HUDEP-2 (cell line): Measurements from ENCODE around the gene CCDC170.
"Not testable (repeated sequence)": the region's sequence is repeated elsewhere in the genome, so short reads cannot be mapped to it uniquely, and the experiment has no call there.

ENCODE experiments used
- DNase-seq, 76 experiments: peaks; one replicate each; lab custom pipeline; 2025; ENCODE audit not compliant: unreplicated experiment in 76 of 76; lab: John Stamatoyannopoulos, UW

Gene CCDC170

DNA sequence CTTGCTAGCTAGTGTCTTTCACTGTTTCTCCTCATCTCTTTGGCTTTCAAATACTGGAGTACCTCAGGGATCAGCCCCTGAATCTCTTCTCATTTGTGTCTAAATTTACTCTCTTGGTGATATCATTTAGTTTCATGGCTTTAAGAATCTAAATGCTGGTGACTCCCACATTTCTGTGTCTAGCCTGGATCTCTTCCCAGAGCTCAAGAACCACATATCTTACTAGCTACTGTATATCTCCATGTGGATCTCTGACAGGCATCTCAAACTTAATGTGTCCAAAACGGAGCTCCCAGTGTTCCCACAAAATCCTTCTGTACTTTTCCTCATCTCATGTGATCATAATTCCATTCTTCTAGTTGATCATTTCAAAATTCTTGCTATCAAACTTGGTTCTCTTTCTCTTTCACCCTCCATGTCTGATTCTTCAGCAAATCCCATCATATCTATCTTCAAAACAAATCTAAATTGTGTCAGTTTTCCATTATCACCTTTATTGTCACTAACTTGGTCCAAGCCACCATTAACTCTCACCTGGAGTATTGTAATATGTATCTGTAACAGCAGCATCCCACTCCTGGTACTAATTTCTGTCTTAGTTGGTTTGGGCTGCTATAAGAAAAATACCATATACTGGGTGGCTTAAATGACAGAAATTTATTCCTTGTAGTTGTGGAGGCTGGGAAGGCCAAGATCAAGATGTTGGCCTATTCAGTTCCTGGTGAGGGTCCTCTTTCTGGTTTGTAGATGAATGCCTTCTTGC is 45.9 kb downstream of the CCDC170 start:
- no peak for DNase-seq

DNA sequence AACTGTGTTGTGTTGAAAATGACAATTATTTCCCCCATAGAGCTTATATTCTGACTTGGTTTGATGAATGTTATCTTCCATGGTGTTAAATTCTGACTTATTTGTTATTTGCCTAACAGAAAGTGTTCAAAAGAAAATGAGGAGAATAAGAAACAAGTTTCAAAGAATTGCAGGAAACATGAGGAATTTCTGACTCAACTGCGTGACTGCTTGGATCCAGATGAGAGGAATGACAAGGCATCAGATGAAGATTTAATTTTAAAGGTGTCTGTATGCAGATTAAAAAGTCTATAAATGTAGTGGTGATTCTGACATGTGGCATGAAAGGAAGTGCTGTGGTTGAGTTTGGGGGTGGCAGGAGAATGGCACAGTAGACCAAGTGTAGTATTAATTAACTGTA is 50.6 kb downstream of the CCDC170 start:
- DNase-seq = no peak

DNA sequence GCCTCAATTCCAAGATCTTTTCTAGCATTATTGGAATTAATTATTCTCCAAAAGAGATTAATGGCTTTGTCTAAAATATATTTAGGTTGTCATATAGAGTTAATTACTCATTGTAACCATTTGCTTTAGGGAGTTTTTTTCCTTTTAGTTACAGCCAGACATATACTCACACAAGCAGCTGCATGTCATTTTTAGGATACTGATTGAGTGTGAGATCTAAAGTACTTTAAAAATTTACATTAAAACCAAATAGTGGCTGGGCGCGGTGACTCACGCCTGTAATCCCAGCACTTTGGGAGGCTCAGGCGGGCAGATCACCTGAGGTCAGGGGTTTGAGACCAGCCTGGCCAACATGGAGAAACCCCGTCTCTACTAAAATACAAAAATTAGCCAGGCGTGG is 51.1 kb downstream of the CCDC170 start:
- not testable (repeated sequence) for DNase-seq

DNA sequence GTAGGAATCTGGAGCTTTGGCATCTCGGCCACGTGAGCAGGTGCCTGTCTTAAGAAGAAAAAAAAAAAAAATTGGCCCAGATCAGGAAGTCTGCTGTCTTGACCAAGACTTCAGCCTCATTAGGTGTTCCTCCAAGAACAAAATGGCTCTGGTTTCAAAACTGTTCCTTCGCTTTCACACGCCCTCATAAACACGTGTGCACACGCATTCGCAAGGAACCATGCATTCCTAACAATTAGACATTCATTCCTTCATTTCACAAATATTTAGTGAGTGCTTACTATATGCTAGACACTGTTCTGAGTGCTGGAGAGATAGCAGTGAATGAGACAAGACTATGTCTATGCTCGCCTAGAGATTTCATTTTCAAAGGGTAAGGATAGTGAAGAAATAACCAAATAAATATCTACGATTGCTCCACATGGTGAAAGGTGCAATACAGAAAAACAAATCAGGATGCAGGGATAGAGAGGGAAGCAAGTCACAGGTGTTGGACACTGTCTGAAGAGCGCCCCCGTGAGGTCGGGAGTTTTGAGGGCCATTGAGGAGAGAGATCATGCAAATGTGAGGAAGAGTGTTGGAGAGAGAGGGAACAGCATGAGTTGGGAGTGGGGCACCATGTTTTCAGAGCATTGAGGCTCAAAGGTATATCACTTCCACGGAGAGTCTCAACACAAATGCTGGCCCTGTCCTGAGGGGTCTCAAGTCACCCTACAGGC is 53.3 kb downstream of the CCDC170 start:
- no peak for DNase-seq

DNA sequence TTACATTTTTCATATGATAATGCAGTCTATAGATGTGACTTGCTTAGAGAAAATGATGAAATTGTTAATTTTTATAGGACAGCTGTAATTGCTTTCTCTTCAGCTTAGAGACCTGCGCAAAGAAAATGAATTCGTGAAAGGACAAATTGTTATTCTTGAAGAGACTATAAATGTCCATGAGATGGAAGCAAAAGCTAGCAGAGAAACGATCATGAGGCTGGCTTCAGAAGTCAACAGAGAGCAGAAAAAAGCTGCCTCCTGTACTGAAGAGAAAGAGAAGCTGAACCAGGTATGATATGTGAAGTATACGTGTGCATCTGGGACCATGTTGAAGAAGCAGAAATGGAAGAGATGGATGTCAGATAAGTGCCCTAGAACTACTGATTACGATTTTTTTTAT is 54.4 kb downstream of the CCDC170 start:
- DNase-seq = no peak

DNA sequence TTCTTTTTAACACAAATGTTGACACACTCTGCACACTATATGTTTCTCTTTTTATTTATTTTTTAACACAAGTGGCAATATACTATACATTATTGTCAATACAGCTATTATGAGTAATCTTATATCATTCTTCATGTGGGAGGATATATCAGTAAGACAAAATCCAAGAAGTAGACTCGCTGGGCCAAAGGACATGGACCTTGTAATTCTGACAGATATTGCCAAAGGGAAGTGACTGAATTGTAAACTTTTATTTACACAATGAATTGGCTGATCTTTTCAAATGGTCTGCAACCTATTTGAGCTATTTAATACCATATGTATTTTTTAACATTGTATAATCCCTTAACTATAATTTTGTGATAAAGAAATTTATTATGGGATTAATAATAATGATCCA is 56.0 kb downstream of the CCDC170 start:
- DNase-seq = no peak

DNA sequence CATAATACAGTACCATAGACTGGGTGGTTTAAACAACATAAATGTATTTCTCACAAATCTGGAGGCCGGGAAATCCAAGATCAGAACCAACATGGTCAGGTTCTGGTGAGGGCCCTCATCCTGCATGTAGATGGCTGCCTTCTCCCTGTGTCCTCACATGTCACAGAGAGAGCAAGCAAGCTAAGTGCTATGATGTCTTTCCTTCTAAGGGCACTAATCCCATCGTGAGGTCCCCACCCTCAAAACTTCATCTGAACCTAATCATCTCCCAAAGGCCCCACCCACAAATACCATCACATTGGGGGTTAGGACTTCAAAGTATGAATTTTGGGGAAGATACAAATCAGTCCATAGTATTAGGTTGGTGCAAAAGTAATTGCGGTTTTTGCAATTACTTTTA is 56.8 kb downstream of the CCDC170 start:
- no peak for DNase-seq

DNA sequence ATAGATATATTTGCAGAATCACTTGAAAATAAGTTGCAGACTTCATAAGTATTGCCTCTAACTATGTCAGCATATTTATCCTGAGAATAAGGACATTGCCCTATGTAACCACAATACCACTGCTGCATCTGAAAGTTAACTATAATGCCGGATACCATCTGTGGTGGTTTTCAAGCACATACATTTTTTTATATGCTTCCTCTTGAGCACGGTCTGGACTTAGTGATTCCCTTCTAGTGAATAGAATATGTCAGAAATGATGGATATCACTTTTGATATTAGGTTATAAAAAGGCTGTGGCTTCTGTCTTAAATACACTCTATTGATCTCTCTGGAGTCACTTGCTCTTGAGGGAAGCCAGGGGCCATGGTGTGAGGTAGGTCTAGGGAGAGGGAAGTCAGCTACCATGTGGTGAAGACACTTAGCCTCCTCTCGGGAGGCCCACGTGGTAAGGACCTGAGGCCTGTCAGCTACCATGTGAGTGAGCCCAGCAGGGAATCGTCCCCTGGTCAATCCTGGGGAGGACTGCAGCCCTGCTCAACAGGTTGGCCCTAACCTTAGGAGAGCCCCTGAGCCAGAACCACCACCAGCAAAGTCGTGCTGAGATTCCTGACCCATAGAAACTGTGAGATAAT is 57.5 kb downstream of the CCDC170 start:
- DNase-seq = no peak

DNA sequence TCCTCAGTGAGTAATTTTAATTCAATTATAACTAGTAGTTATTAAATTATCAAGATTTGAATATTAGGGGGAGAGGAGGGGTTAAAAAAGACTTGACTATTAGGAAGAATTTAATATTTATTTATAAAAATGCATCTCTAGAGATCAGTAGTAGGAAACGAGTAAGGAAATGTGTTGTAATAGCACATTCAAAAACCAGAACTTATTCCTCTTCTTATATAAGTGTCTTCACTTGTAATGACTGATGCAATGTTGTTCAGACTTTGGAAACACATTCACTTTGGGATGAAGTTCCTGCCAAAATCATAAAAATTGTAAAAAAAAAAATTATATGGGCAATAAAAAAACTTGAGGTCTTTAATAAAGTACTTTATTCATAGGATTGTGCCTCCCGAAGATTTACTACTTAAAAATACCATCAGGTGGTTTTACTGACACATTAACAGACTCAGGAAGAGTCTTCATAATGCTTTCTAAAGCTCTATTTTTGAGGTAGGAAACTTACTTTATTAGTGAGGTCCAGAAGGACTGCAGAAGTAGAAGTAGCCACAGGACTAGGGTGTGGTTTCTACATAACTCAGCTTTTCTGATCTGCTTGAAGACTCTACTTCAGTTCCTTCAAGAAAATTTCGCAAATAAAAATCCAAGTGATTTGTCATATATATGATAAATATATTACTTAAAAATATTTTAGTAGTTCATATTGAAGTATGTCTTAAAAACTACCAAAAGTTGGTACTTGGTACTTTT is 59.8 kb downstream of the CCDC170 start:
- DNase-seq = no peak

DNA sequence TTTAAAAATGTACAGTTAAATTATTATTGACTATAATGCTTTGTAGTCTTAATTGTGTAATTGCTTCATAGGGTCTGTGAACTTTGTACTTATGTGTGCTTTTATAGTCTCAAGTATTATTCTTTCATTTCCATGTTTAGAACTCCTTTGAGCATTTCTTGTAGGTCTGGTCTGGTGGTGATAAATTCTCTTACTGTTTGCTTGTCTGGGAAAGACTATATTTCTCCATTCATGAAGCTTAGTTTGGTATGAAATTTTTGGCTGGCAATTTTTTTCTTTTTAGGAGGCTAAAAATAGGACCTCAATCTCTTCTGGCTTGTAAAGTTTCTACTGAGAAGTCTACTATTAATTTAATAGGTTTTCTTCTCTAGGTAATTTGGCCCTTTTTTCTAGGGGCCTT is 67.4 kb downstream of the CCDC170 start:
- no peak for DNase-seq

DNA sequence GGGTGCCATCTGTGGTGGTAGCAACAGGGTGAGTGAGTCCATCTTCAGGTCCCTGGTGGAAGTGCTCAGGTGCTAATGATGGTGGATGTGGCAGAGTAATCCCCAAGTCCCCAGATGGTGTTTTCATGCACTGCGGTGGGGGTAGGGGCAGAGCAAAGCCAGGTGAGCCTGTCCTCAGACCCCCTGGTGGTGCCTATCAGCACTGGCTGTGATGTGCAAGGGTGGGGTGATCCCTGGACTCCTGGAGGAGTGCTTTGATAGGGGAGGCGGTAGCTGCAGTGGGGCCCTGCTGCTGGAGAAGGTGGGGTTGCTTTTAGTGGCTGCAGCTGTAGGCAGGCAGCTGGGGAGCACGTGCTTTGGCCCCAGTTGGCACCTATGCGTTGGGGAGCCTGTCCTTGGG is 70.8 kb downstream of the CCDC170 start:
- no peak for DNase-seq

DNA sequence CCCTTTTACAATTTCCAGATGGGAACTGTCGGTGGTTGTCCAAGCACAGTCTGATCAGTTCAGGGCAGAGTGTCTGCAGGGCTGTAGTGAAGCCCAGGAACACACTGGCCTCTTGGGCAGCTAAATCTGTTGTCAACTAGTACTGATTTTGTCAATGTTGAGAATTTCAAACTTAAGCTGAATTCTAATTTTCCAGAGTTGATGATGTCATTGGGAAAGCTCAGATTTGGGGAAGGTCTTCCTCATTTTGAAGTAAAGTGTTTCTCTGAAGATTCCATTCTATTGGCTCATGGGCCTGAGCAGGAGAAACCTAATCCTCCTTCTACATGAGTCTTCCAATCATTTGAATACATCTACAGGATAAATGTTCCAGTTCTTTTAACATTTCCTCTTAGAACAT is 72.1 kb downstream of the CCDC170 start:
- DNase-seq = no peak

DNA sequence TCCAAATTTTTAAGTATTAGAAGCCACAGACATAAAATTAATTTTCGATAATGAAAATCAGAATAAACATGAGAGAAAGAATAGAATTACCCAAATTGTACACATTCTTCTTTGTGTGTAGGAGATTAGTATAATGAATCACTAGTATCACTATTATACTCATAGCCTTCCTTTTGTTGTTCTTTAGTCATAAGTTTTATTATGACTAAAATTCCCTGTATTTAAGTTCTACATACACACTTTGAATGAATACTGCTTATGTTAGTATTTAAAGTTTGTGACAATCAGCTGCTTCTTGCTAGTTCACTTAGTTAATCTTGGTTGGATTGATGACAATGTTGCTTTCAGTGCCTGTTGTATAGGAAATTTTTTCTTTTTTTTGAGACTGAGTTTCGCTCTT is 72.7 kb downstream of the CCDC170 start:
- no peak for DNase-seq

DNA sequence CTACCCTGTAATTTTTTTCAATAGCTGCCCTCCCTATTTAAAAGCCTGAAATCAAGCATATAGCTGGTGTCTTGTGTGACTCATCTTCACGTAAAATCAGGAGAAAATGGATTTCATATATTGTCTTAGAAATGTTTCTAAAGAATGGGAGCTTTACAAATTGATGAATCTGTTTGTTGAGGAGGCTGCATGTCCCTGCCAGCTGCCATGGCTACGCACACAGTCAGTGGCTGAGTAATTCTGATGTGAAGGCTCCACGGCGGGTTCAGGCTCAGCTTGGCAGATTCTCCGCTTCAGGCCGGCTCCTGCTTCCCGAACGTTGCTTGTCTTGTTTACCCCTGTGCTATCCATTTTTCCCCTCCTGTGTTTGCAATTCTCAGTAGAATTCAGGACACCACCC is 82.8 kb downstream of the CCDC170 start:
- no peak for DNase-seq

DNA sequence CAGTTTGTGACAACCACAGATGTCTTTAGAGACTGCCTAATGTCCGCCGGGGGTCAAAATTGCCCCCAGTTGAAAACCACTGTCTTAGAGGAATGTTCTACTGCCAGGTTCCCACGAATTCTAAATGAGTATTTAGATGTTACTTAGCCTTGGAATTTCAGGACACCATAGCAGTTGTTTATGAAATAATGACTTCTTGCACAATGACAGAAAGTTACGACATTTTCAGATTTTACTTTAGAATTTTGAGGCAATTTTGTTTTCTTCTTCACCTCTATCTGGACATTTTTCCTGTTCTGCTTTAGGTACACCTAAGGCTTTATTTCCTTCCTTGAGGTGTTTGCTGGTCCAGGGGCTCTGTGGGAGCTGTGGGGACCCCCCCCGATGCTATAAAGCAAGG is 83.4 kb downstream of the CCDC170 start:
- DNase-seq = no peak

DNA sequence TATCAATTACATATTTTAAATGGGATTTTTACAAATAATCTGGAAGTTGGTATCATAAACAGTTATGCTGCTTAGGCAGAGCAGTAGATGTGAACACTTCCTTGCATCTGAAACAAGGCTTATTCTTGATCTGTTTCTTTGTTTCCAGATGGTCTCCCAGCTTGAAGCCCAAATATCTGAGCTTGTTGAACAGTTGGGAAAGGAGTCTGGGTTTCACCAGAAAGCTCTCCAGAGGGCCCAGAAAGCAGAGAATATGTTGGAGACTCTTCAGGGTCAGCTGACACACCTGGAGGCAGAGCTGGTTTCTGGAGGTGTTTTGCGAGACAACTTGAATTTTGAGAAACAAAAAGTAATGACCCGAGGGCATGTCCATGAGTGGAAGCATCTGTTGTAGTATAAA is 91.9 kb downstream of the CCDC170 start:
- DNase-seq = no peak

DNA sequence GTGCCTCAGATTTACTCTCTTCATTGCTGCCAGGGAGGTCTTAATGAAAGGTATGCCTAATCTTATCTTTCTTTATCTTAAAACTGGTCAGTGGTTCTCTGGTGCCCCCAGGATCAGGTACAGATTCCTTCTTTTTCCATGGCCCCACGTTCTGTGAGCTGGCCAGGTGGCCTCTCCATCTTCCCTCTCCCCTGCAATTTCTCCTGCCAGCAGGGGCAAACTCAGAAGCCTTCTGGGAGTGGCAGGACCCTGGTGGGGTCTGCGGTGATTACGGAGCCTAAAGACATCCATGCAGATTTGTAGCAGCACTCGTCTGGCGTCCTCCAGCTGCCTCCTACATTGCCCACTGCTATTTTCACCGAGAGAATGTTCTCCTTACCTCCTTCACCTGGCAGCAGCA is 95.8 kb downstream of the CCDC170 start:
- no peak for DNase-seq

DNA sequence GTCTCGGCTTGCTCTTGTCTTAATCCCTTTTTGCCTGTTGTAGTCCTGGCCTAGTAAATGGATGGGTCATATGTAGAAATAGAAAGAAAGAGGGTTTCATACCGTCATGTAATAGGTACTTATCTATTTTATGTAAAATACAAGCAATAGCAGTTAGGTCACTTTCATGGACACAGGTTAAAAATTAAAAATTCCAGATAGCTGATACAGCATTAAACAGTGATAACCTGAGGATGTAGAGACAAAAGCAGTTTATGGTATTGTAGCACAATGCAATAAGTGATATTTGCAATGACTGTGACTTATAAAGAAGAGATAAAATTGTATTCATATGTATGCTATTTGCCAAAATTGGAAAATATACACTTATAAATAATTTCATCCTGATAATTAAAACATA is 96.9 kb downstream of the CCDC170 start:
- no peak for DNase-seq

DNA sequence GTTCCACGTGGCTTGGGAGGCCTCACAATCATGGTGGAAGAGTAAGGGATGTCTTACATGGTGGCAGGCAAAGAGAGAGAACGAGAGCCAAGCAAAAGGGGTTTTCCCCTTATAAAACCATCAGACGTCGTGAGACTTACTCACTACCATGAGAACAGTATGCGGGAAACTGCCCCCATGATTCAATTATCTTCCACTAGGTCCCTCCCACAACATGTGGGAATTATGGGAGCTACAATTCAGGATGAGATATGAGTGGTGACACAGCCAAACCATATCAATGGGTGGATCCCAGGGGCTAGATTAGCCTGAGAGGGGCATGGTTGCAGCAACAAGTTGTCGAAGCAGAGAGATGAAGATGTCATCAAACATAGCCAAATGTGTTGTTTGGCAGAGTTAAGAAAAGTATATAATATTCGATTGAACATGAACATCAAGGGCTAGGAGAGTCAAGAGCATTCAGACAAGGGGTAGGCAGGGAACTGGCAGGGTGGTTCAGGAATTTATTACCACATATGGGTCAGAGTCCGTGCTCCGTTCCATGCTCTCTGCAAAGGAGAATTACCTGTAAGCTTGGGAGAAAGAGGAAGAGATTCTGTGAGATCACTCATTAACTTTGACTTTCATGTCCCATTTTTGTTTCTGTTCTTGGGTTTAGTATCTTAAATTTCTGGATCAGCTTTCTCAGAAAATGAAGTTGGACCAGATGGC is 98.8 kb downstream of the CCDC170 start:
- no peak for DNase-seq

DNA sequence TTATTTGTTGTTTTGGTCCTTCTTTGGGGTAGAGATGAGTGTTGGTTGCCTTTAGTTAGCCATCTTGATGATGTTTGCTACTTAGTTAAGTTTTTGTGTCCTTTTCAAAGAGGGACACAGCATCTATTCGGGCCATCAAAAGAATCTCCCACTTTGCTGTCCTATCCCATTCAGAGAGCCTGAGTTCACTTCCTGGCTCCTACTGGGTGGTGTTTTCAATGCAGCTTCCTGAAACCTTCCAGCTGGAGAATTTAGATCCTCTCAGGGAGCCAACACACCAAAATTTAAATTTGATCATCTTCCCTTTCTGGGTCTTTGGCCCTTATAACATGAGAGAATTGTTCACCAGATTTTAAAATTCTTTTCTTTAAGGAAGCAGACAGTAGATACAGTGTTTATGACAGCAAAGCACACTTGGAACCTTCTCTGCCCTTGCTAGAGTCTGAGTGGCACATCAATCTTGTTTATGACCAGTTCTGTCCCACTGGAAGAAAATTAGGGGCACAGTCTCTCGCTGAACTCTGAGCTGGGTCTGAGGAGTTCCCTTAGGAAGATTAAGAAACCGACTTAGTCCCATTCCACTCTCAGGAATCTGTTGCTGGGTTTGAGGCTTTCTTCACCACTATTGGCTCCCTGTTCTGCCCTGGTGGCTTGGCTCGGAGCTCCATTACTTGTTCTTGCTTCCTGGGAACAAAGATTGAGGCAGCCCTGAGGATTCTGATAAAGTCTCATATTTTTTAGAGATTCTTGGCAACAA is 115.5 kb downstream of the CCDC170 start:
- no peak for DNase-seq
